HEK293 (cell line): ENCODE data around the gene TCERG1.

Source experiments
- KLF8 ChIP-seq: fragments of 450-650 bp; formaldehyde crosslinking; IDR thresholded peaks from 2 replicates; pipeline ENCODE4 v1.5.1; 2016; ENCODE audit warnings: missing biosample characterization, missing genetic modification characterization
- ZNF146 ChIP-seq: fragments of 450-650 bp; formaldehyde crosslinking; IDR thresholded peaks from 2 replicates; pipeline ENCODE4 v1.5.1; 2016; ENCODE audit warnings: missing biosample characterization, missing genetic modification characterization
- ZNF513 ChIP-seq: fragments of 450-650 bp; IDR thresholded peaks from 2 replicates; pipeline ENCODE4 v1.5.1; 2018; ENCODE audit warnings: missing biosample characterization, missing genetic modification characterization
- TF ChIP-seq, protein P1 (sequence below): fragments of 450-650 bp; formaldehyde crosslinking; IDR thresholded peaks from 2 replicates; pipeline ENCODE4 v1.5.1; 2016; ENCODE audit warnings: missing biosample characterization, missing genetic modification characterization

- TF ChIP-seq ZNF146 (tag by site-specific recombination) (no peak), KLF8 (tag by site-specific recombination) (no peak), ZNF513 (tag by site-specific recombination) (no peak)
- TF ChIP-seq, protein P1, sequence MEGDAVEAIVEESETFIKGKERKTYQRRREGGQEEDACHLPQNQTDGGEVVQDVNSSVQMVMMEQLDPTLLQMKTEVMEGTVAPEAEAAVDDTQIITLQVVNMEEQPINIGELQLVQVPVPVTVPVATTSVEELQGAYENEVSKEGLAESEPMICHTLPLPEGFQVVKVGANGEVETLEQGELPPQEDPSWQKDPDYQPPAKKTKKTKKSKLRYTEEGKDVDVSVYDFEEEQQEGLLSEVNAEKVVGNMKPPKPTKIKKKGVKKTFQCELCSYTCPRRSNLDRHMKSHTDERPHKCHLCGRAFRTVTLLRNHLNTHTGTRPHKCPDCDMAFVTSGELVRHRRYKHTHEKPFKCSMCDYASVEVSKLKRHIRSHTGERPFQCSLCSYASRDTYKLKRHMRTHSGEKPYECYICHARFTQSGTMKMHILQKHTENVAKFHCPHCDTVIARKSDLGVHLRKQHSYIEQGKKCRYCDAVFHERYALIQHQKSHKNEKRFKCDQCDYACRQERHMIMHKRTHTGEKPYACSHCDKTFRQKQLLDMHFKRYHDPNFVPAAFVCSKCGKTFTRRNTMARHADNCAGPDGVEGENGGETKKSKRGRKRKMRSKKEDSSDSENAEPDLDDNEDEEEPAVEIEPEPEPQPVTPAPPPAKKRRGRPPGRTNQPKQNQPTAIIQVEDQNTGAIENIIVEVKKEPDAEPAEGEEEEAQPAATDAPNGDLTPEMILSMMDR (tag by site-specific recombination) = no peak
These were observed 80.7 kb downstream of the TCERG1 start for GRCh38 chr5:146527785-146528184.
